ENCODE results near the gene THAP12. TPM values are rescaled to one million over a fixed set of nuclear protein-coding genes. Genes with fewer than 3 reads are reported as not detected.

THAP12 gene
- total RNA-seq, 4 donors from 2014 or later, result 12.0 to 104 (median 55.6) TPM

GRCh38 chr11:76329983-76330382 is 50.9 kb downstream of the THAP12 start:
- no peak for DNase-seq
- H3K4me3 ChIP-seq, result no peak overlapping the region
- no peaks in the 10 kb centered on the region for H3K4me1 ChIP-seq
- no peak overlapping the region for H3K27ac ChIP-seq
- no peaks in the 10 kb centered on the region for H3K36me3 ChIP-seq
- intact Hi-C loops (cut with DNase I; ENCODE audit: low total_unique reads), result no loop called here
- TF ChIP-seq CTCF (IDR thresholded peaks at IDR 0.05) (no peak), POLR2A (IDR thresholded peaks at IDR 0.05) (no peak)
- H3K9me3 ChIP-seq, result no peaks in the 10 kb centered on the region
- H3K27me3 ChIP-seq, result no peaks in the 10 kb centered on the region

GRCh38 chr11:76329084-76329648 is 51.8 kb downstream of the THAP12 start:
- DNase-seq, result no peak
- Histone ChIP-seq H3K4me3 (no peak overlapping the region), H3K9me3 (no peaks in the 10 kb centered on the region), H3K27me3 (no peaks in the 10 kb centered on the region), H3K36me3 (no peaks in the 10 kb centered on the region), H3K27ac (no peak overlapping the region), H3K4me1 (no peaks in the 10 kb centered on the region)
- intact Hi-C loops (cut with DNase I; ENCODE audit: low total_unique reads), result no loop called here
- TF ChIP-seq POLR2A (IDR thresholded peaks at IDR 0.05) (no peak), CTCF (IDR thresholded peaks at IDR 0.05) (no peak)

- TF ChIP-seq POLR2A (IDR thresholded peaks at IDR 0.05), result no peak
- TF ChIP-seq CTCF (IDR thresholded peaks at IDR 0.05), result no peak
- Histone ChIP-seq H3K27ac (no peak overlapping the region), H3K27me3 (no peaks in the 10 kb centered on the region), H3K4me3 (no peak overlapping the region), H3K9me3 (no peaks in the 10 kb centered on the region), H3K36me3 (no peaks in the 10 kb centered on the region), H3K4me1 (no peaks in the 10 kb centered on the region)
- DNase-seq, result no peak
- intact Hi-C loops (cut with DNase I; ENCODE audit: low total_unique reads), result no loop called here
Measured at GRCh38 chr11:76327756-76328388, 53.1 kb downstream of the THAP12 start.

GRCh38 chr11:76327202-76327601 is 53.7 kb downstream of the THAP12 start:
- Histone ChIP-seq H3K9me3 (no peaks in the 10 kb centered on the region), H3K27me3 (no peaks in the 10 kb centered on the region), H3K36me3 (no peaks in the 10 kb centered on the region), H3K4me3 (no peak overlapping the region), H3K27ac (no peak overlapping the region), H3K4me1 (no peaks in the 10 kb centered on the region)
- no peak for DNase-seq
- intact Hi-C loops (cut with DNase I; ENCODE audit: low total_unique reads), result no loop called here
- TF ChIP-seq POLR2A (IDR thresholded peaks at IDR 0.05) (no peak), CTCF (IDR thresholded peaks at IDR 0.05) (no peak)

GRCh38 chr11:76325185-76325584 is 55.7 kb downstream of the THAP12 start:
- H3K4me1 ChIP-seq, result peaks cover 0 to 5% of the 10 kb centered on the region in 2 donors
- no peaks in the 10 kb centered on the region for H3K9me3 ChIP-seq
- intact Hi-C loops (cut with DNase I; ENCODE audit: low total_unique reads), result no loop called here
- H3K27ac ChIP-seq, result no peak overlapping the region
- TF ChIP-seq POLR2A (IDR thresholded peaks at IDR 0.05), result no peak
- no peak for TF ChIP-seq CTCF (IDR thresholded peaks at IDR 0.05)
- DNase-seq, result no peak
- H3K4me3 ChIP-seq, result no peak overlapping the region
- no peaks in the 10 kb centered on the region for H3K36me3 ChIP-seq
- H3K27me3 ChIP-seq, result peaks cover 0 to 9% of the 10 kb centered on the region in 2 donors
